GM12878 (cell line): ENCODE measurements around the gene CDH2. TPM values are rescaled to one million over a fixed set of nuclear protein-coding genes. Genes with fewer than 3 reads are reported as not detected.

Source experiments
- ATAC-seq: fragments of 200-7000 bp; cut with Tn5 transposase; 3 replicates; pipeline ENCODE4 v1.9.1; 2020; ENCODE audit warnings: mild to moderate bottlenecking, moderate library complexity
- BruUV-seq: library from RNA; stranded (reverse); fragments of 400-500 nt; replicated peaks from 2 replicates; lab custom pipeline; 2021; lab: Mats Ljungman, UMichigan
- CTCF ChIA-PET: fragments of 300-600 bp; sonication (Branson Sonifier 250); formaldehyde crosslinking; extraction: SDS; loops from one replicate; lab custom pipeline; 2021; ENCODE audit warnings: inconsistent platforms; lab: Yijun Ruan, JAX
- POLR2A ChIA-PET: fragments of 350-600 bp; formaldehyde crosslinking; extraction: SDS; loops from one replicate; lab custom pipeline; 2021; ENCODE audit warnings: inconsistent platforms; lab: Charles Lee
- RAD21 ChIA-PET: fragments of 300-600 bp; sonication (Branson Sonifier 250); formaldehyde crosslinking; loops from one replicate; lab custom pipeline; 2023; ENCODE audit warnings: antibody characterized with exemption; ENCODE audit not compliant: unreplicated experiment; lab: Charles Lee
- SMC1A ChIA-PET: fragments of 300-600 bp; sonication (Branson Sonifier 250); formaldehyde crosslinking; loops from one replicate; lab custom pipeline; 2023; ENCODE audit not compliant: unreplicated experiment, uncharacterized antibody; lab: Charles Lee
- DNase-seq: peaks from one replicate; pipeline ENCODE4 v3.0.0-alpha.2; 2011; ENCODE audit warnings: low read depth, low spot score
- FAIRE-seq: peaks from 3 replicates; lab custom pipeline; 2011; peaks lifted over from hg19 to GRCh38; lab: Jason Lieb, UNC
- H2AFZ ChIP-seq: 2 replicates; pipeline ENCODE4 v1.6.0; 2011; ENCODE audit warnings: low read depth, low read length, control low read depth; ENCODE audit not compliant: control insufficient read depth
- H3K27ac ChIP-seq: 2 replicates; pipeline ENCODE4 v1.5.1; 2011; ENCODE audit warnings: control low read depth; ENCODE audit not compliant: control insufficient read depth, insufficient read depth
- H3K27me3 ChIP-seq, 2 experiments: replicated peaks in 1 of 2; 2 replicates each; pipeline versions ENCODE4 v1.6.0 to v1.6.1; 2011; ENCODE audit warnings: low read length in 1 of 2; ENCODE audit not compliant: control insufficient read depth in 2 of 2, insufficient read depth in 2 of 2
- H3K36me3 ChIP-seq, 2 experiments: 2 replicates each; pipeline ENCODE4 v1.5.1; 2011; ENCODE audit warnings: low read length in 1 of 2; ENCODE audit not compliant: control insufficient read depth in 2 of 2, insufficient read depth in 2 of 2
- H3K4me1 ChIP-seq: 2 replicates; pipeline ENCODE4 v1.6.1; 2011; ENCODE audit warnings: mild to moderate bottlenecking, low read length, moderate library complexity, mixed read lengths; ENCODE audit not compliant: control insufficient read depth, insufficient read depth
- H3K4me2 ChIP-seq: 2 replicates; pipeline ENCODE4 v1.6.0; 2011; ENCODE audit warnings: control low read depth; ENCODE audit not compliant: control insufficient read depth, insufficient read depth
- H3K4me3 ChIP-seq: fragments of 200-600 bp; sonication (generic); 2 replicates; pipeline ENCODE4 v1.5.1; 2016
- H3K79me2 ChIP-seq: 2 replicates; pipeline ENCODE4 v1.6.0; 2011; ENCODE audit warnings: low read length; ENCODE audit not compliant: control insufficient read depth, insufficient read depth
- H3K9ac ChIP-seq: 2 replicates; pipeline ENCODE4 v1.8.0; 2011; ENCODE audit warnings: low read length, control low read depth, mixed read lengths; ENCODE audit not compliant: control insufficient read depth, insufficient read depth
- H3K9me3 ChIP-seq: replicated peaks from 3 replicates; pipeline ENCODE4 v1.5.1; 2011; ENCODE audit warnings: mild to moderate bottlenecking, low read length; ENCODE audit not compliant: control insufficient read depth, insufficient read depth
- H4K20me1 ChIP-seq: 2 replicates; pipeline ENCODE4 v1.6.0; 2011; ENCODE audit not compliant: control insufficient read depth, insufficient read depth
- CREM ChIP-seq: IDR thresholded peaks from 2 replicates; pipeline ENCODE4 v1.6.1; 2014; ENCODE audit warnings: antibody characterized with exemption, low read depth
- DPF2 ChIP-seq: fragments of 450-650 bp; IDR thresholded peaks from 2 replicates; pipeline ENCODE4 v1.6.1; 2017; ENCODE audit warnings: mild to moderate bottlenecking
- FOXM1 ChIP-seq: IDR thresholded peaks from 2 replicates; pipeline ENCODE4 v1.6.1; 2012; ENCODE audit warnings: low read depth, mild to moderate bottlenecking, inconsistent platforms, low read length, moderate library complexity
- GATAD2B ChIP-seq: fragments of 450-650 bp; conservative IDR thresholded peaks from 2 replicates; pipeline ENCODE4 v1.6.1; 2017; ENCODE audit warnings: low read depth, mild to moderate bottlenecking, moderate library complexity
- MEF2A ChIP-seq: IDR thresholded peaks from 2 replicates; pipeline ENCODE4 v1.6.1; 2011; ENCODE audit warnings: low read depth, mild to moderate bottlenecking, low read length, moderate library complexity; ENCODE audit not compliant: insufficient read depth
- RB1 ChIP-seq: fragments of 450-650 bp; formaldehyde crosslinking; IDR thresholded peaks from 2 replicates; pipeline ENCODE4 v1.6.1; 2017; ENCODE audit warnings: mild to moderate bottlenecking, borderline replicate concordance
- RCOR1 ChIP-seq: conservative IDR thresholded peaks from 2 replicates; pipeline ENCODE4 v1.6.1; 2012; ENCODE audit warnings: low read depth, low read length, improper control_type of control experiment
- RELA ChIP-seq: fragments of 450-650 bp; IDR thresholded peaks from 2 replicates; pipeline ENCODE4 v1.8.0; 2014; ENCODE audit warnings: borderline replicate concordance; ENCODE audit not compliant: partially characterized antibody
- TCF7 ChIP-seq: IDR thresholded peaks from 2 replicates; pipeline ENCODE4 v1.6.1; 2014; ENCODE audit warnings: antibody characterized with exemption, borderline replicate concordance
- WGBS: methylation state at CpG from one replicate; pipeline ENCODE4 v1.1.6; 2016; ENCODE audit warnings: low lambda C conversion rate; ENCODE audit not compliant: insufficient replicate concordance, insufficient coverage; ENCODE audit errors: missing lambda C conversion rate; 5-methylcytosine and 5-hydroxymethylcytosine counted together
- in situ Hi-C: fragments of 300-500 bp; cut with MboI; formaldehyde crosslinking; loops from 9 replicates; pipeline ENCODE4 v1.14.3; 2018; ENCODE audit warnings: mixed read lengths
- intact Hi-C: fragments of 100-400 bp; cut with micrococcal nuclease; formaldehyde crosslinking; loops from one replicate; pipeline ENCODE4 v1.14.2; 2022; ENCODE audit not compliant: unreplicated experiment
- polyA plus RNA-seq, 11 experiments: library from polyadenylated mRNA; depleted of rRNA in 4 of 11; unstranded in 6 of 11; stranded (reverse) in 5 of 11; fragments of >200 nt; fragmentation: Nextera tagmentation in 4 of 11; fragmentation: Illumina TruSeq in 1 of 11; extraction: Ambion mirVana in 4 of 11; extraction: Trizol in 1 of 11; gene quantifications; 1 replicate in 1 of 11; 2 replicates in 10 of 11; pipeline versions ENCODE4 v1.2.1 to v1.2.3, GENCODE V29; 2011 to 2016; ENCODE audit warnings: inconsistent platforms in 2 of 11, missing spikeins in 2 of 11, low read depth in 1 of 11
- total RNA-seq, 4 experiments: library from RNA; depleted of rRNA in 3 of 4; stranded (reverse); fragments of >200 nt in 3 of 4; fragmentation: Illumina TruSeq in 1 of 4; extraction: Trizol in 1 of 4; gene quantifications; 2 replicates each; pipeline versions ENCODE4 v1.2.1 to v1.2.3, GENCODE V29; 2013 to 2021
- TF ChIP-seq, protein P1 (sequence below): fragments of 150-350 bp; IDR thresholded peaks from 2 replicates; pipeline ENCODE4 v1.6.1; 2014; ENCODE audit warnings: mild to moderate bottlenecking, low read depth, low read length
- TF ChIP-seq, protein P2 (sequence below): IDR thresholded peaks from 2 replicates; pipeline ENCODE4 v1.6.1; 2012; ENCODE audit warnings: improper control_type of control experiment, low read depth, low read length; ENCODE audit not compliant: insufficient replicate concordance

CDH2 gene
- total and polyA plus RNA-seq, 10 of the 15 experiments (the other 5 are each of a cell fraction or from before 2014, with no cell fraction given) = 0.01 to 0.25 (median 0.06) TPM; not detected in 4

DNA sequence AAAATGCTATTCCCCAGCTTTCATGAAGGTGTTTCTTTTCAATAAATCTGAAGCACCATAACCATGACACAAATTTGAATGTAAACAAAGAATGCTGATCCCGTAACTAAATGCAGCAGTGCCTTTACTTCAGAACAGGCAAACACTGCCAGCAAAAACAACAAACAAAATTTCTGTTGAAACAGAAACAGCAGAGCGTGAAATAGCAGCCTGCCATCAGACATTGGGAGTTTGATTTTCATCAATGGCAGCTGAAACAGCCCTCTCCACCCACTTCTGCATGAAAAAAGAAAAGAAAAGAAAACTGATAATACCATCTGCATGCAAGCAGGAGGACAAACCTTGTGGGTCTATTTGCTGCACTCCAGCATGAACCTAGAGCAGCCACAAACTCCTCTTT is 128.3 kb downstream of the CDH2 start:
- ChIA-PET CTCF (no interaction called here), POLR2A (no interaction called here), SMC1A (interaction anchor here (0.6 kb wide), 1 partner anchor 557 kb away, joined by 3 read pairs; no protein-coding TSS in a partner anchor), RAD21 (no interaction called here)
- in situ Hi-C loops = no loop called here
- no peaks in the 10 kb centered on the region for H3K4me1 ChIP-seq
- no peak overlapping the region for H3K4me2 ChIP-seq
- no peaks in the 10 kb centered on the region for H3K36me3 ChIP-seq
- no peaks in the 10 kb centered on the region for H3K27me3 ChIP-seq
- H3K27ac ChIP-seq = no peak overlapping the region
- 7% methylated on average over 2 of the region's 2 CpGs for WGBS
- no peak overlapping the region for H2AFZ ChIP-seq
- no peak overlapping the region for H3K4me3 ChIP-seq
- no peaks in the 10 kb centered on the region for H3K9me3 ChIP-seq
- FAIRE-seq = no peak
- no peaks in the 10 kb centered on the region for H3K79me2 ChIP-seq
- no peak overlapping the region for H3K9ac ChIP-seq
- intact Hi-C loops = no loop called here
- no peak for ATAC-seq
- no peaks in the 10 kb centered on the region for H4K20me1 ChIP-seq
- no TSS peak for BruUV-seq
- no peak for TF ChIP-seq TCF7
- DNase-seq = no peak

DNA sequence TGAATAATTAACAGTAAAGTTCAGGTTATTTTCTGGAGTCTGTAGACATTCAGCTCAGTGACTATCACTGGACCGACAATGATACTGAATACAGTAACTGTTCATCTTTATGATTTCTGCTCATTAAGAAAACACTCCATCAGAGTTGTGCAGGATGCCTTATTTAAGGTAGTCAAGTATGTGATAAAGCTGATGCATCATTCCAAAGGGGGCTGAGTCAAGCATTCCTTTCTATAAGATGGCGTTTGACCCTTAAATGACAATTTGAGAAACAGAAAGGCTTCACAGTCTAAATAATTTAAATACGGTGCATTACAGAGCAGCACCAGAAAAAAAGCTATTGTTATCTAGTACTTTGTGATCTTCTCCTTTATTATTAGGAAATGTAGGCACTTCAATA is 131.1 kb downstream of the CDH2 start:
- Histone ChIP-seq H3K27ac (no peak overlapping the region), H2AFZ (no peak overlapping the region), H3K4me3 (no peak overlapping the region), H3K27me3 (no peaks in the 10 kb centered on the region), H3K9me3 (no peaks in the 10 kb centered on the region), H3K79me2 (no peaks in the 10 kb centered on the region), H3K4me1 (no peaks in the 10 kb centered on the region), H4K20me1 (no peaks in the 10 kb centered on the region), H3K36me3 (no peaks in the 10 kb centered on the region), H3K4me2 (no peak overlapping the region), H3K9ac (no peak overlapping the region)
- no peak for DNase-seq
- intact Hi-C loops (no loop called here), in situ Hi-C loops (no loop called here)
- ATAC-seq = no peak
- FAIRE-seq = no peak
- CTCF ChIA-PET = no interaction called here
- WGBS = 41% methylated on average over 3 of the region's 3 CpGs
- POLR2A ChIA-PET = no interaction called here
- SMC1A ChIA-PET = no interaction called here
- RAD21 ChIA-PET = no interaction called here
- BruUV-seq = no TSS peak
- no peak for TF ChIP-seq FOXM1
- TF ChIP-seq, protein P1, sequence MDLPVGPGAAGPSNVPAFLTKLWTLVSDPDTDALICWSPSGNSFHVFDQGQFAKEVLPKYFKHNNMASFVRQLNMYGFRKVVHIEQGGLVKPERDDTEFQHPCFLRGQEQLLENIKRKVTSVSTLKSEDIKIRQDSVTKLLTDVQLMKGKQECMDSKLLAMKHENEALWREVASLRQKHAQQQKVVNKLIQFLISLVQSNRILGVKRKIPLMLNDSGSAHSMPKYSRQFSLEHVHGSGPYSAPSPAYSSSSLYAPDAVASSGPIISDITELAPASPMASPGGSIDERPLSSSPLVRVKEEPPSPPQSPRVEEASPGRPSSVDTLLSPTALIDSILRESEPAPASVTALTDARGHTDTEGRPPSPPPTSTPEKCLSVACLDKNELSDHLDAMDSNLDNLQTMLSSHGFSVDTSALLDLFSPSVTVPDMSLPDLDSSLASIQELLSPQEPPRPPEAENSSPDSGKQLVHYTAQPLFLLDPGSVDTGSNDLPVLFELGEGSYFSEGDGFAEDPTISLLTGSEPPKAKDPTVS = no peak
- TF ChIP-seq, protein P2, sequence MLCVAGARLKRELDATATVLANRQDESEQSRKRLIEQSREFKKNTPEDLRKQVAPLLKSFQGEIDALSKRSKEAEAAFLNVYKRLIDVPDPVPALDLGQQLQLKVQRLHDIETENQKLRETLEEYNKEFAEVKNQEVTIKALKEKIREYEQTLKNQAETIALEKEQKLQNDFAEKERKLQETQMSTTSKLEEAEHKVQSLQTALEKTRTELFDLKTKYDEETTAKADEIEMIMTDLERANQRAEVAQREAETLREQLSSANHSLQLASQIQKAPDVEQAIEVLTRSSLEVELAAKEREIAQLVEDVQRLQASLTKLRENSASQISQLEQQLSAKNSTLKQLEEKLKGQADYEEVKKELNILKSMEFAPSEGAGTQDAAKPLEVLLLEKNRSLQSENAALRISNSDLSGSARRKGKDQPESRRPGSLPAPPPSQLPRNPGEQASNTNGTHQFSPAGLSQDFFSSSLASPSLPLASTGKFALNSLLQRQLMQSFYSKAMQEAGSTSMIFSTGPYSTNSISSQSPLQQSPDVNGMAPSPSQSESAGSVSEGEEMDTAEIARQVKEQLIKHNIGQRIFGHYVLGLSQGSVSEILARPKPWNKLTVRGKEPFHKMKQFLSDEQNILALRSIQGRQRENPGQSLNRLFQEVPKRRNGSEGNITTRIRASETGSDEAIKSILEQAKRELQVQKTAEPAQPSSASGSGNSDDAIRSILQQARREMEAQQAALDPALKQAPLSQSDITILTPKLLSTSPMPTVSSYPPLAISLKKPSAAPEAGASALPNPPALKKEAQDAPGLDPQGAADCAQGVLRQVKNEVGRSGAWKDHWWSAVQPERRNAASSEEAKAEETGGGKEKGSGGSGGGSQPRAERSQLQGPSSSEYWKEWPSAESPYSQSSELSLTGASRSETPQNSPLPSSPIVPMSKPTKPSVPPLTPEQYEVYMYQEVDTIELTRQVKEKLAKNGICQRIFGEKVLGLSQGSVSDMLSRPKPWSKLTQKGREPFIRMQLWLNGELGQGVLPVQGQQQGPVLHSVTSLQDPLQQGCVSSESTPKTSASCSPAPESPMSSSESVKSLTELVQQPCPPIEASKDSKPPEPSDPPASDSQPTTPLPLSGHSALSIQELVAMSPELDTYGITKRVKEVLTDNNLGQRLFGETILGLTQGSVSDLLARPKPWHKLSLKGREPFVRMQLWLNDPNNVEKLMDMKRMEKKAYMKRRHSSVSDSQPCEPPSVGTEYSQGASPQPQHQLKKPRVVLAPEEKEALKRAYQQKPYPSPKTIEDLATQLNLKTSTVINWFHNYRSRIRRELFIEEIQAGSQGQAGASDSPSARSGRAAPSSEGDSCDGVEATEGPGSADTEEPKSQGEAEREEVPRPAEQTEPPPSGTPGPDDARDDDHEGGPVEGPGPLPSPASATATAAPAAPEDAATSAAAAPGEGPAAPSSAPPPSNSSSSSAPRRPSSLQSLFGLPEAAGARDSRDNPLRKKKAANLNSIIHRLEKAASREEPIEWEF = no peak
- TF ChIP-seq RB1 = no peak
- no peak for TF ChIP-seq CREM
- no peak for TF ChIP-seq RCOR1
- no peak for TF ChIP-seq MEF2A
- no peak for TF ChIP-seq GATAD2B
- no peak for TF ChIP-seq DPF2
- TF ChIP-seq RELA = no peak
